ENCODE measurements around the gene RANBP1. TPM values are rescaled to one million over a fixed set of nuclear protein-coding genes. Genes with fewer than 3 reads are reported as not detected.
"Not testable (repeated sequence)": the region's sequence is repeated elsewhere in the genome, so short reads cannot be mapped to it uniquely, and the experiment has no call there.

The RANBP1 gene
- total RNA-seq, result 85.1 TPM

DNA sequence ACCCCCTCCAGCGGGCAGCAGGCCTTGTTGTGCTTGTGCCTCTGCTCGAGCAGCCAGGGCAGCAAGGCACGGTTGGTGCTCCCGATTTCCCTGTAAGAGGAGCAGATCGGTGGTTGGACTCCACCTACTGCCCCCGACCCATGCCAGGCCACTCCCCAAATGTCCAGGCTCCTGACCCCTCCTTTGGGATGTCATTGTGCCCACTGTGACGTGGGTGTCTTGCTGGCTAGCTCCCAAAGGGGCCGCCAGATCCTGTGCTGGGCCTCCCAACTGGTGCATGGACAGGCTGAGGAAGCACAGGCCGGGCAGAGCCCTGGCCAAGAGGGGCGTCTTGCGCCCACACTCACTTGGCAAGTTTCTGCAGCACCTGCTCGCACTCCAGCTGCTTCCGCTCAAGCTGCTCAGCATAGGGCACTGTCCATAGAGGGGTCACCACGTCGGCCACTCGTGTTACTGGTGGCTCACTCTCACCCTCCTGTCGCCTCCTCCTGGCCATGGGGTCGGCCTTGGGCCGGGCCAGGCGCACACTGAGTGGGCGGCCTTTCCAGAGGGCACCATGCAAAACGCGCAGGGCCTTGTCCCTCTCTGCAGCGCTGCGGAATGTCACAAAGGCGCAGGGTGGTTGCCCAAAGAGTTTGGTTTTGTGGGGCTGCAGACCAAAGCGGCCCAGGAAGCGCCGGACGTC is at the start of gene RANBP1:
Gene RANBP1 (plus strand): TSS at position 414 of the 685 bp plus-strand sequence. CDS start 81 bp downstream, at position 495.
- Histone ChIP-seq H3K9ac (ENCODE audit: low read depth in 1 of 3, low read length in 3 of 3) (peak within 1 kb of the TSS; percentile 90 to 96 (median 94)), H3K4me1 (ENCODE audit: control insufficient read depth in 3 of 3, insufficient read depth in 3 of 3, low read length in 3 of 3) (peaks cover 29 to 64% (median 50%) of the 10 kb centered on the region in 3 donors), H3K27me3 (ENCODE audit: control insufficient read depth in 3 of 3, insufficient read depth in 3 of 3, low read length in 3 of 3) (no peaks in the 10 kb centered on the region), H3K9me3 (ENCODE audit: control insufficient read depth in 3 of 3, low read length in 3 of 3) (no peaks in the 10 kb centered on the region), H3K27ac (ENCODE audit: low read depth, low read length) (peak within 1 kb of the TSS; percentile 93), H3K4me3 (ENCODE audit: low read length in 3 of 3) (peak within 1 kb of the TSS; percentile 86 to 98 (median 89)), H3K36me3 (ENCODE audit: control insufficient read depth in 3 of 3, insufficient read depth in 3 of 3, low read length in 3 of 3) (peaks cover 49 to 51% (median 50%) of the 10 kb centered on the region in 3 donors)

DNA sequence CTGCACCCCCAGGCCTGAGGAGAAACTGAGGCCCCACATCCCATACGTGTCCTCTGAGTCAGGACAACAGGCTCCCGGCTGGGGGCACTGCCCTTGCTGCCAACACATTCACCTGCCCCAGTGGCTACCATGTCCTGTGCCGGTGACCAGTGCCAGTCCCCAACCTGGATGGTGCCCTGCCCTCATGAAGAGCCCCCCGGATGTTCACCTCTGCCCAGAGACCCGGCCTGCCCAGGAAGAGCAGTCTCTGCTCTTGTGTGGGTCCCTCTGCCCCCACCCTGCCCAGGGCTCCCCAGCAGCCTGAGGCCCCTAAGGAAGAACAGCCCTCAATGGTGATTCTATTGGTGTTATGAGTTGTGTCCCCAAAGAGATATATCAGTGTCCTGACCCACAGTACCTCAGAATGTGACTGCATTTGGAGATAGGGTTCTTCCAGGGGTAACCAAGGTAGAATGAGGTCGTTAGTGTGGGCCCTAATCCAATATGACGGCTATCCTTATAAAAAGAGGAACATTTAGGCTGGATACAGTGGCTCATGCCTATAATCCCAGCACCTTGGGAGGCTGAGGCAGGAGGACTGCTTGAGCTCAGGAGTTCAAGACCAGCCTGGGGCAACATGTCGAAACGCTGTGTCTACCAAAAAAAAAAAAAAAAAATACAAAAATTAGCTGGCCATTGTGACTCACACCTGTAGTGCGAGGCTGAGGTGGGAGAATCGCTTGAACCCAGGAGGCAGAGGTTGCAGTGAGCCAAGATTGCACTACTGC is 49.1 kb upstream of the RANBP1 start:
- H3K4me1 ChIP-seq (ENCODE audit: control insufficient read depth in 3 of 3, insufficient read depth in 3 of 3, low read length in 3 of 3), result peaks cover 11 to 22% (median 20%) of the 10 kb centered on the region in 3 donors
- no peaks in the 10 kb centered on the region for H3K27me3 ChIP-seq (ENCODE audit: control insufficient read depth in 3 of 3, insufficient read depth in 3 of 3, low read length in 3 of 3)
- H3K36me3 ChIP-seq (ENCODE audit: control insufficient read depth in 3 of 3, insufficient read depth in 3 of 3, low read length in 3 of 3), result peaks cover 6 to 27% (median 15%) of the 10 kb centered on the region in 3 donors
- no peak overlapping the region for H3K27ac ChIP-seq (ENCODE audit: low read depth, low read length)
- no peaks in the 10 kb centered on the region for H3K9me3 ChIP-seq (ENCODE audit: control insufficient read depth in 3 of 3, low read length in 3 of 3)
- no peak overlapping the region for H3K4me3 ChIP-seq (ENCODE audit: low read length in 3 of 3)
- H3K9ac ChIP-seq (ENCODE audit: low read depth in 1 of 3, low read length in 3 of 3), result no peak overlapping the region

DNA sequence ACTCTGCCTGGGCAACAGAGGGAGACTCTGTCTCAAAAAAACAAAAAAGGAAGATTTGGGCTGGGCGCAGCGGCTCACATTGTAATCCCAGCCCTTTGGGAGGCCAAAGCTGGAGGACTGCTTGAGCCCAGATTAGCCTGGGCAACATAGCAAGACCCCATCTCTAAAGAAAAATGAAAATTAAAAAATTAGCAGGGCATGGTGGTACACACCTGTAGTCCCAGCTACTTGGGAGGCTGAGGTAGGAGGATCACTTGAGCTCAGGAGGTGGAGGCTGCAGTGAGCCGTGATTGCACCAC is 48.6 kb upstream of the RANBP1 start:
- H3K4me3 ChIP-seq (ENCODE audit: low read length in 3 of 3); H3K9me3 ChIP-seq (ENCODE audit: control insufficient read depth in 3 of 3, low read length in 3 of 3); H3K9ac ChIP-seq (ENCODE audit: low read depth in 1 of 3, low read length in 3 of 3); H3K27ac ChIP-seq (ENCODE audit: low read depth, low read length); H3K27me3 ChIP-seq (ENCODE audit: control insufficient read depth in 3 of 3, insufficient read depth in 3 of 3, low read length in 3 of 3): not testable (repeated sequence)
- peaks cover 6 to 22% (median 12%) of the 10 kb centered on the region in 3 donors for H3K36me3 ChIP-seq (ENCODE audit: control insufficient read depth in 3 of 3, insufficient read depth in 3 of 3, low read length in 3 of 3)
- H3K4me1 ChIP-seq (ENCODE audit: control insufficient read depth in 3 of 3, insufficient read depth in 3 of 3, low read length in 3 of 3), result peaks cover 11 to 22% (median 20%) of the 10 kb centered on the region in 3 donors

DNA sequence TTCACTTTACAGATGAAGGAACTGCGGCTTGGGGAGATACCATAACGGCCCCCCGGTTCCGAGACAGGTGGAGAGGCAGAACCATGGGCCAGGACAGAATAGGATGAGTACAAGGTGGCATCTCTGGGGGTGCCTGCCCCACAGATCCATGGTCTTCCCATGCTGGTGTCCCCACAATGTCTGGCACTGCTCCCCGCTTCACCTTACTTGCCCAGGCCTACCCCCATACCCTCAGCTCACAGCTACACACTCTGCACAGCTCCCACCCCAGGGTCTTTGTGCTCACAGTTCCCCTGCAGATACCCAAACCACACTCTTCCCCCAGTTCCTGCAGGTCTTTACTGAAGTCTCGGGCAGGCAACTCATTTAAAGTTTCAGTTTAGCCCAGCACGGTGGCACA is 47.3 kb upstream of the RANBP1 start:
- Histone ChIP-seq H3K36me3 (ENCODE audit: control insufficient read depth in 3 of 3, insufficient read depth in 3 of 3, low read length in 3 of 3) (peaks cover 6 to 12% (median 12%) of the 10 kb centered on the region in 3 donors), H3K9ac (ENCODE audit: low read depth in 1 of 3, low read length in 3 of 3) (no peak overlapping the region), H3K27ac (ENCODE audit: low read depth, low read length) (no peak overlapping the region), H3K4me3 (ENCODE audit: low read length in 3 of 3) (no peak overlapping the region), H3K4me1 (ENCODE audit: control insufficient read depth in 3 of 3, insufficient read depth in 3 of 3, low read length in 3 of 3) (peaks cover 6 to 14% (median 13%) of the 10 kb centered on the region in 3 donors), H3K9me3 (ENCODE audit: control insufficient read depth in 3 of 3, low read length in 3 of 3) (no peaks in the 10 kb centered on the region), H3K27me3 (ENCODE audit: control insufficient read depth in 3 of 3, insufficient read depth in 3 of 3, low read length in 3 of 3) (no peaks in the 10 kb centered on the region)

DNA sequence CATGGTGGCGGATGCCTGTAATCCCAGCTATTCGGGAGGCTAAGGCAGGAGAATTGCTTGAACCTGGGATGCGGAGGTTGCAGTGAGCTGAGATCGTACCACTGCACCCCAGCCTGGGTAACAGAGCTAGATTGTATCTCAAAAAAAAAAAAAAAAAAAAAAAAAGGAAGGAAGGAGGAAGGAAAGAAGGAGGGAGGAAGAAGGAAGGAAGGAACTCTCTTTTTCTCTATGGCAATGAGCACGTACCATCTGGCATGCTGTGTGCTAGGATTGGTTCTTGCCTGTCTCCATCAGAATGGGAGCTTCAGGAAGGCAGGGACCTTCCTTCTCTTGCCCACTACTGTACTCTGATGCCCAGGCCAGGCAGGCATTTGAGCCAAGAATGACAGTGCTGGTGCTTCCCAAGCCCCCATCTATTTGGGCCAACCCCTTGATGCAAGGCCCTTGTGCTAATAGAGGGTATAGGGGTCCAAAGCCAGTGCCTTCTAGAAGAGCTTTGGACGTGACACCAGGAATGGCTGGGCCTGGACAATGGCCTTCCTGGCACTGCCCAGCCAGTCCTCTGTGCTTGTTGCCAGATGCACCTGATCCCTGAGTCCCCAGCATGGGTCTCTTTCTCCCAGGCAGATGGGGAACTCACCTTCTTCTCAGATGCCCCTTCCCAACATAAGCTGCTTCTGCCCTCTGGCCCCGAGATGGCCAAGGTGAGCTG is 46.4 kb upstream of the RANBP1 start:
- Histone ChIP-seq H3K36me3 (ENCODE audit: control insufficient read depth in 3 of 3, insufficient read depth in 3 of 3, low read length in 3 of 3) (peaks cover 5 to 12% (median 6%) of the 10 kb centered on the region in 3 donors), H3K27me3 (ENCODE audit: control insufficient read depth in 3 of 3, insufficient read depth in 3 of 3, low read length in 3 of 3) (no peaks in the 10 kb centered on the region), H3K4me1 (ENCODE audit: control insufficient read depth in 3 of 3, insufficient read depth in 3 of 3, low read length in 3 of 3) (peaks cover 0 to 6% (median 4%) of the 10 kb centered on the region in 3 donors), H3K27ac (ENCODE audit: low read depth, low read length) (no peak overlapping the region), H3K9ac (ENCODE audit: low read depth in 1 of 3, low read length in 3 of 3) (no peak overlapping the region), H3K9me3 (ENCODE audit: control insufficient read depth in 3 of 3, low read length in 3 of 3) (no peaks in the 10 kb centered on the region), H3K4me3 (ENCODE audit: low read length in 3 of 3) (no peak overlapping the region)

GRCh38 chr22:20071524-20071972 is 44.4 kb upstream of the RANBP1 start:
- Histone ChIP-seq H3K4me1 (ENCODE audit: control insufficient read depth in 3 of 3, insufficient read depth in 3 of 3, low read length in 3 of 3) (no peaks in the 10 kb centered on the region), H3K27me3 (ENCODE audit: control insufficient read depth in 3 of 3, insufficient read depth in 3 of 3, low read length in 3 of 3) (no peaks in the 10 kb centered on the region), H3K36me3 (ENCODE audit: control insufficient read depth in 3 of 3, insufficient read depth in 3 of 3, low read length in 3 of 3) (no peaks in the 10 kb centered on the region), H3K9me3 (ENCODE audit: control insufficient read depth in 3 of 3, low read length in 3 of 3) (no peaks in the 10 kb centered on the region), H3K27ac (ENCODE audit: low read depth, low read length) (no peak overlapping the region), H3K9ac (ENCODE audit: low read depth in 1 of 3, low read length in 3 of 3) (no peak overlapping the region), H3K4me3 (ENCODE audit: low read length in 3 of 3) (no peak overlapping the region)

DNA sequence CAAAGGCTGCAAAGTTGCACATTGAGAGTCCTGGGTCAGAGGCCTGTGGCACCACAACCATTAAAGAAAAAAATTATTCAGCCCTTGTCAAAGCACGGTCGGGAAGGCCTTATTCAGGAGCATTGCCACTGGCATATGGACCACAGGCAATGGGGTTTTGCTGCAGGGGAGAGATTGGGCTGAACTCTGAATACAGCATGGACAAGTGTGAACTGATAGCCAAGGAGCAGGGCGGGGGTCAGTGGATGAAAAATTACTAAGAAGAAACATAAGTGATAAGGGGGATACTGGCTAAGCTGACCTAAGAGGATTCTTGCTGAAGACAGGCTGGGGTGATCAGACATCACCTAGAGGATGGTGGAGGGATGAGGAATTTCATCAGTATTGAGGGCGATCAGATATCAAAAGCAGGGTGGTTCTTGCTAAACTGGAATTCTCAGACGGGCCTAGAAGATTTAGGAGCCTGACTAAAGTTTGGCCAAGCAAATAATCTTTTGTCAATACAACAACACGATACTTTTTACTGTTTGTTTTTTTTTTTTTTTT is 39.2 kb upstream of the RANBP1 start:
- Histone ChIP-seq H3K4me3 (ENCODE audit: low read length in 3 of 3) (no peak overlapping the region), H3K4me1 (ENCODE audit: control insufficient read depth in 3 of 3, insufficient read depth in 3 of 3, low read length in 3 of 3) (peaks cover 12 to 15% (median 12%) of the 10 kb centered on the region in 3 donors), H3K27ac (ENCODE audit: low read depth, low read length) (no peak overlapping the region), H3K27me3 (ENCODE audit: control insufficient read depth in 3 of 3, insufficient read depth in 3 of 3, low read length in 3 of 3) (no peaks in the 10 kb centered on the region), H3K9ac (ENCODE audit: low read depth in 1 of 3, low read length in 3 of 3) (no peak overlapping the region), H3K36me3 (ENCODE audit: control insufficient read depth in 3 of 3, insufficient read depth in 3 of 3, low read length in 3 of 3) (no peaks in the 10 kb centered on the region), H3K9me3 (ENCODE audit: control insufficient read depth in 3 of 3, low read length in 3 of 3) (no peaks in the 10 kb centered on the region)

- Histone ChIP-seq H3K9me3 (ENCODE audit: control insufficient read depth in 3 of 3, low read length in 3 of 3) (no peaks in the 10 kb centered on the region), H3K27ac (ENCODE audit: low read depth, low read length) (peak within 1 kb of the TSS; percentile 86), H3K4me1 (ENCODE audit: control insufficient read depth in 3 of 3, insufficient read depth in 3 of 3, low read length in 3 of 3) (peaks cover 36 to 45% (median 43%) of the 10 kb centered on the region in 3 donors), H3K36me3 (ENCODE audit: control insufficient read depth in 3 of 3, insufficient read depth in 3 of 3, low read length in 3 of 3) (peaks cover 0 to 6% (median 0%) of the 10 kb centered on the region in 3 donors), H3K4me3 (ENCODE audit: low read length in 3 of 3) (peak within 1 kb of the TSS; percentile 86 to 98 (median 95)), H3K27me3 (ENCODE audit: control insufficient read depth in 3 of 3, insufficient read depth in 3 of 3, low read length in 3 of 3) (no peaks in the 10 kb centered on the region), H3K9ac (ENCODE audit: low read depth in 1 of 3, low read length in 3 of 3) (peak within 1 kb of the TSS; percentile 88 to 94 (median 92))
Observed at GRCh38 chr22:20079745-20080444, 36.0 kb upstream of the RANBP1 start, which contains the start of gene DGCR8. Gene DGCR8 (plus strand): TSS chr22:20080241. CDS start chr22:20085964, 5,723 bp downstream.

DNA sequence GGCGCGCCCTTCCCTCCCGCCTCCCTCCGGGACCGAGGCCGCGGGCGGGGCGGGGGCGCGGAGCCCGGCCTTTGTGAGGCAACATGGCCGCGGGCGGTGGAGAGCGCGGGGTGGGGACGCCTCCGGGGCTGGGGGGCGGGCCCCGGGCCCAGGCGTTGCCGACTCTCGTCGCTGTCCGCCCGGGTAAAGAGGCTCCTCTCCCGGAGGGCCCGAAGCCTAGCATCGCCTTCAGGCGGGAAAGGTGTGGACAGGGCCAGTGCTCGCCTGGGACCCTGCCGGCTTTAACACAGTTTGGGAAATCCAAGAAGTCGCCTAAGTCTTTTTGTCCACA is 35.5 kb upstream of the RANBP1 start:
- Histone ChIP-seq H3K27ac (ENCODE audit: low read depth, low read length) (peak overlapping the region; percentile 86), H3K9ac (ENCODE audit: low read depth in 1 of 3, low read length in 3 of 3) (peak overlapping the region; percentile 87 to 94 (median 92)), H3K4me3 (ENCODE audit: low read length in 3 of 3) (peak overlapping the region; percentile 86 to 98 (median 95)), H3K4me1 (ENCODE audit: control insufficient read depth in 3 of 3, insufficient read depth in 3 of 3, low read length in 3 of 3) (peaks cover 40 to 48% (median 46%) of the 10 kb centered on the region in 3 donors), H3K9me3 (ENCODE audit: control insufficient read depth in 3 of 3, low read length in 3 of 3) (no peaks in the 10 kb centered on the region), H3K36me3 (ENCODE audit: control insufficient read depth in 3 of 3, insufficient read depth in 3 of 3, low read length in 3 of 3) (peaks cover 0 to 6% (median 0%) of the 10 kb centered on the region in 3 donors), H3K27me3 (ENCODE audit: control insufficient read depth in 3 of 3, insufficient read depth in 3 of 3, low read length in 3 of 3) (no peaks in the 10 kb centered on the region)

Measured in skeletal muscle tissue (tissue), 4 donors.